GM18858 (cell line): ENCODE results near the gene UGT1A8.
"Not testable (repeated sequence)": the region's sequence is repeated elsewhere in the genome, so short reads cannot be mapped to it uniquely, and the experiment has no call there.

Source experiments
- ATAC-seq: cut with Tn5 transposase; IDR thresholded peaks from one replicate; pipeline ENCODE4 v1.9.1; 2021; ENCODE audit not compliant: unreplicated experiment

UGT1A8 gene

GRCh38 chr2:233711312-233712008, 94.0 kb downstream of the UGT1A8 start:
- no peak for ATAC-seq

- no peak for ATAC-seq
These were observed 95.3 kb downstream of the UGT1A8 start, which contains the start of gene UGT1A5 for GRCh38 chr2:233712611-233713261. TSS of gene UGT1A5 (plus strand) at chr2:233712907. CDS start at chr2:233712992, 85 bp downstream.

- ATAC-seq, result no peak
These were observed 95.8 kb downstream of the UGT1A8 start for GRCh38 chr2:233713262-233713615.

GRCh38 chr2:233714121-233714520, 96.7 kb downstream of the UGT1A8 start:
- ATAC-seq, result no peak

GRCh38 chr2:233718552-233718951, 101.1 kb downstream of the UGT1A8 start, which contains the start of gene UGT1A4:
TSS of gene UGT1A4 (plus strand) at chr2:233718736. CDS start at chr2:233718821, 85 bp downstream.
- ATAC-seq, result no peak

GRCh38 chr2:233728723-233729301, 111.4 kb downstream of the UGT1A8 start, which contains the start of gene UGT1A3:
TSS of gene UGT1A3 (plus strand) at chr2:233729042. CDS start at chr2:233729127, 85 bp downstream.
- ATAC-seq, result no peak

GRCh38 chr2:233736868-233737653, 119.6 kb downstream of the UGT1A8 start:
- not testable (repeated sequence) for ATAC-seq

- no peak for ATAC-seq
These were observed 123.4 kb downstream of the UGT1A8 start for GRCh38 chr2:233740870-233741269.

GRCh38 chr2:233743464-233744259, 126.2 kb downstream of the UGT1A8 start:
- ATAC-seq, result no peak

GRCh38 chr2:233745073-233745755, 127.8 kb downstream of the UGT1A8 start:
- ATAC-seq, result no peak

- ATAC-seq, result not testable (repeated sequence)
These were observed 128.4 kb downstream of the UGT1A8 start for GRCh38 chr2:233745838-233746237.

- ATAC-seq, result no peak
These were observed 129.2 kb downstream of the UGT1A8 start for GRCh38 chr2:233746475-233747282.

GRCh38 chr2:233747283-233747544, 129.8 kb downstream of the UGT1A8 start:
- ATAC-seq, result no peak

GRCh38 chr2:233750689-233751088, 133.3 kb downstream of the UGT1A8 start:
- not testable (repeated sequence) for ATAC-seq

GRCh38 chr2:233751212-233752009, 134.0 kb downstream of the UGT1A8 start:
- ATAC-seq, result not testable (repeated sequence)

- ATAC-seq, result no peak
These were observed 137.6 kb downstream of the UGT1A8 start for GRCh38 chr2:233754872-233755611.

GRCh38 chr2:233756429-233757081, 139.1 kb downstream of the UGT1A8 start:
- no peak for ATAC-seq
